C1 segment of cervical spinal cord (tissue), 14 donors: ENCODE measurements around the gene CHST11.

Experiments
- DNase-seq, 14 donors: peaks; one replicate each; lab custom pipeline; 2025; lab: John Stamatoyannopoulos, UW

The CHST11 gene

GRCh38 chr12:104673294-104673693, 216.5 kb downstream of the CHST11 start:
- DNase-seq = no peak

GRCh38 chr12:104673696-104674482, 217.1 kb downstream of the CHST11 start:
- DNase-seq = no peak

- DNase-seq = no peak
These were observed 219.9 kb downstream of the CHST11 start for GRCh38 chr12:104676636-104677035.

GRCh38 chr12:104677441-104678089, 220.8 kb downstream of the CHST11 start:
- DNase-seq = no peak

- no peak for DNase-seq
These were observed 223.3 kb downstream of the CHST11 start for GRCh38 chr12:104680070-104680469.

- DNase-seq = no peak
These were observed 223.7 kb downstream of the CHST11 start for GRCh38 chr12:104680491-104680890.

- DNase-seq = no peak
These were observed 224.4 kb downstream of the CHST11 start for GRCh38 chr12:104681012-104681690.

- no peak for DNase-seq
These were observed 226.1 kb downstream of the CHST11 start for GRCh38 chr12:104682790-104683279.

- DNase-seq = no peak
These were observed 227.2 kb downstream of the CHST11 start for GRCh38 chr12:104683831-104684503.

- DNase-seq = no peak
These were observed 228.1 kb downstream of the CHST11 start for GRCh38 chr12:104684884-104685283.

- no peak for DNase-seq
These were observed 228.6 kb downstream of the CHST11 start for GRCh38 chr12:104685366-104685765.

- no peak for DNase-seq
These were observed 229.4 kb downstream of the CHST11 start for GRCh38 chr12:104686196-104686595.

GRCh38 chr12:104687823-104688573, 231.2 kb downstream of the CHST11 start:
- DNase-seq = no peak

- DNase-seq = no peak
These were observed 232.9 kb downstream of the CHST11 start for GRCh38 chr12:104689635-104690034.

- no peak for DNase-seq
These were observed 235.2 kb downstream of the CHST11 start for GRCh38 chr12:104691721-104692556.

- no peak for DNase-seq
These were observed 235.9 kb downstream of the CHST11 start for GRCh38 chr12:104692557-104693218.

- no peak for DNase-seq
These were observed 236.7 kb downstream of the CHST11 start for GRCh38 chr12:104693493-104693892.

- DNase-seq = no peak
These were observed 237.4 kb downstream of the CHST11 start for GRCh38 chr12:104694161-104694560.

- no peak for DNase-seq
These were observed 238.0 kb downstream of the CHST11 start for GRCh38 chr12:104694711-104695110.
